HG02938 (cell line): ENCODE measurements around the gene BLOC1S5.
A peak's percentile ranks its signal among the peaks of the same experiment; 100 is the strongest.

Source experiments
- ATAC-seq: cut with Tn5 transposase; IDR thresholded peaks from one replicate; pipeline ENCODE4 v1.9.1; 2021; ENCODE audit warnings: mild to moderate bottlenecking, moderate library complexity; ENCODE audit not compliant: unreplicated experiment

Gene BLOC1S5

GRCh38 chr6:8082954-8083858 is 19.0 kb upstream of the BLOC1S5 start:
- no peak for ATAC-seq

- no peak for ATAC-seq
Measured at GRCh38 chr6:8082572-8082953, 18.4 kb upstream of the BLOC1S5 start.

- ATAC-seq: no peak
Measured at GRCh38 chr6:8080362-8081151, 16.4 kb upstream of the BLOC1S5 start.

- no peak for ATAC-seq
Measured at GRCh38 chr6:8079126-8079525, 14.9 kb upstream of the BLOC1S5 start.

- no peak for ATAC-seq
Measured at GRCh38 chr6:8077991-8078390, 13.8 kb upstream of the BLOC1S5 start.

GRCh38 chr6:8075704-8076103 is 11.5 kb upstream of the BLOC1S5 start:
- no peak for ATAC-seq

GRCh38 chr6:8075185-8075584 is 11.0 kb upstream of the BLOC1S5 start:
- ATAC-seq: no peak

GRCh38 chr6:8074213-8074612 is 10.0 kb upstream of the BLOC1S5 start:
- no peak for ATAC-seq

- no peak for ATAC-seq
Measured at GRCh38 chr6:8073758-8074157, 9.6 kb upstream of the BLOC1S5 start.

GRCh38 chr6:8070718-8071117 is 6.5 kb upstream of the BLOC1S5 start:
- no peak for ATAC-seq

GRCh38 chr6:8069631-8070284 is 5.6 kb upstream of the BLOC1S5 start:
- ATAC-seq: no peak

- no peak for ATAC-seq
Measured at GRCh38 chr6:8069151-8069550, 5.0 kb upstream of the BLOC1S5 start.

GRCh38 chr6:8066108-8066507 is 1.9 kb upstream of the BLOC1S5 start:
- ATAC-seq: no peak

GRCh38 chr6:8065519-8065911 is 1.3 kb upstream of the BLOC1S5 start:
- peak; percentile 40 for ATAC-seq

- ATAC-seq: no peak
Measured at GRCh38 chr6:8064638-8065518, 689 bp upstream of the BLOC1S5 start.

- ATAC-seq: no peak
Measured at GRCh38 chr6:8061736-8062135, 2.5 kb downstream of the BLOC1S5 start.

- no peak for ATAC-seq
Measured at GRCh38 chr6:8060346-8060745, 3.8 kb downstream of the BLOC1S5 start.

- ATAC-seq: no peak
Measured at GRCh38 chr6:8059129-8059528, 5.1 kb downstream of the BLOC1S5 start.

- ATAC-seq: no peak
Measured at GRCh38 chr6:8057793-8058192, 6.4 kb downstream of the BLOC1S5 start.

- ATAC-seq: no peak
Measured at GRCh38 chr6:8057263-8057662, 6.9 kb downstream of the BLOC1S5 start.

GRCh38 chr6:8054276-8054675 is 9.9 kb downstream of the BLOC1S5 start:
- ATAC-seq: no peak
